Transverse colon (tissue), 4 donors: ENCODE measurements around the gene DNAJC11. TPM values are rescaled to one million over a fixed set of nuclear protein-coding genes. Genes with fewer than 3 reads are reported as not detected.

ENCODE experiments used
- DNase-seq: peaks from one replicate; pipeline ENCODE4 v3.0.0-alpha.2; 2019
- H3K27ac ChIP-seq, 4 donors: fragments of 200-600 bp; sonication (generic); 2 replicates each; pipeline ENCODE4 v1.5.1; 2016 to 2018; ENCODE audit warnings: inconsistent platforms in 4 of 4
- H3K27me3 ChIP-seq: fragments of 200-600 bp; sonication (generic); 2 replicates; pipeline ENCODE4 v1.5.1; 2017; ENCODE audit warnings: inconsistent platforms
- H3K36me3 ChIP-seq, 4 donors: fragments of 200-600 bp; sonication (generic); 2 replicates each; pipeline ENCODE4 v1.5.1; 2017 to 2019; ENCODE audit warnings: inconsistent platforms in 4 of 4
- H3K4me1 ChIP-seq, 4 donors: fragments of 200-600 bp; sonication (generic); 2 replicates each; pipeline ENCODE4 v1.5.1; 2017 to 2020; ENCODE audit warnings: inconsistent platforms in 4 of 4
- H3K4me3 ChIP-seq, 4 donors: fragments of 200-600 bp; sonication (generic); 1 replicate in 1 of 4; 2 replicates in 3 of 4; pipeline versions ENCODE4 v1.5.1 to v1.6.1; 2017 to 2019; ENCODE audit warnings: inconsistent platforms in 4 of 4
- H3K9me3 ChIP-seq, 2 donors: fragments of 200-600 bp; sonication (generic); 2 replicates each; pipeline ENCODE4 v1.5.1; 2017 to 2019; ENCODE audit warnings: inconsistent platforms in 2 of 2
- EP300 ChIP-seq: sonication (generic); formaldehyde crosslinking; IDR thresholded peaks from one replicate; pipeline ENCODE4 v1.6.1; 2017; ENCODE audit warnings: antibody characterized with exemption, low read depth
- POLR2A ChIP-seq: fragments of 450-650 bp; IDR thresholded peaks from one replicate; pipeline ENCODE4 v1.6.1; 2016; ENCODE audit warnings: antibody characterized with exemption, mild to moderate bottlenecking, moderate library complexity
- POLR2AphosphoS5 ChIP-seq, 3 donors: sonication (generic); formaldehyde crosslinking; IDR thresholded peaks; one replicate each; pipeline ENCODE4 v1.6.1; 2016; ENCODE audit warnings: antibody characterized with exemption in 3 of 3
- WGBS, 2 donors: methylation state at CpG; one replicate each; pipeline ENCODE4 v1.1.5; 2018; ENCODE audit warnings: low coverage in 1 of 2; 5-methylcytosine and 5-hydroxymethylcytosine counted together
- in situ Hi-C, 4 donors: fragments of 200-750 bp; cut with MboI; loops; one replicate each; pipeline versions ENCODE4 v1.15.0 to v1.15.1; 2017; ENCODE audit warnings: low sequenced_read_pairs in 3 of 4, low pct_ligation_motif_present in 1 of 4, low pct_unique_long_range_greater_than_20kb in 1 of 4
- intact Hi-C: fragments of 100-400 bp; cut with DNase I; formaldehyde crosslinking; loops from one replicate; pipeline ENCODE4 v1.15.1; 2023; ENCODE audit warnings: low total_unique reads
- total RNA-seq, 4 donors: library from RNA; depleted of rRNA; stranded (reverse); fragments of >200 nt; gene quantifications; one replicate each; pipeline ENCODE4 v1.1.0, GENCODE V29; 2016
- TF ChIP-seq, protein P1 (sequence below), 5 experiments: fragments of 200-600 bp in 3 of 5; fragments of 450-650 bp in 2 of 5; sonication (generic) in 3 of 5; IDR thresholded peaks; 1 replicate in 2 of 5; 2 replicates in 3 of 5; pipeline ENCODE4 v1.5.1; 2016 to 2017; ENCODE audit warnings: antibody characterized with exemption in 5 of 5, inconsistent platforms in 3 of 5, mild to moderate bottlenecking in 2 of 5, moderate library complexity in 1 of 5

Gene DNAJC11
- total RNA-seq, 4 donors from 2014 or later, result 62.1 to 80.0 (median 70.9) TPM

DNA sequence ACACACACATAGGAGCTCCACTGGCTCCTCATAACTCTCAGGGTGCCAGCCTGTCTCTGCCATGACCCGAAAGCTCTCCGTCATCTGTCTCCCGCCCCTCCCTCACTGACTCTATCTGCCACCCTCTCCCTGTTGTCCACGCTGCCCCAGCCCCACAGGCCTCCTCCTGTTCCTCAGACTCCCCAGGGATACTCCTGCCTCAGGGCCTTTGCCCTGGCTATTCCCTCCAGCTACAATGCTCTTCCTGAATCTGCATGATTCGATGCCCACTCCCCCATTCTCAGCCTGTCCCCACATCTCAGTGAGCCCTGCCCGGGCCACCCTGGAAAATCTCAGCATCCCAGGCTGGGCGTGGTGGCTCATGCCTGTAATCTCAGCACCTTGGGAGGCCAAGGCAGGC lies 24.6 kb upstream of the DNAJC11 start:
- intact Hi-C loops, result loop anchor here (10.0 kb wide), 2 partner anchors 169 to 349 kb away; no protein-coding TSS in a partner anchor
- Histone ChIP-seq H3K27ac (no peak overlapping the region), H3K9me3 (no peaks in the 10 kb centered on the region), H3K36me3 (no peaks in the 10 kb centered on the region), H3K27me3 (no peaks in the 10 kb centered on the region), H3K4me1 (peaks cover 0 to 12% (median 4%) of the 10 kb centered on the region in 4 donors), H3K4me3 (no peak overlapping the region)
- no peak for DNase-seq
- WGBS, 2 donors, result 92% methylated on average over 7 of the region's 7 CpGs; no CpG with 5 or more reads in 1 of the 2 donors
- in situ Hi-C loops, result loop anchor here (10.0 to 25.0 kb wide), 5 partner anchors 161 to 489 kb away; no protein-coding TSS in a partner anchor
- no peak for TF ChIP-seq POLR2AphosphoS5 (IDR thresholded peaks at IDR 0.05)
- TF ChIP-seq POLR2A, result no peak
- TF ChIP-seq, protein P1, sequence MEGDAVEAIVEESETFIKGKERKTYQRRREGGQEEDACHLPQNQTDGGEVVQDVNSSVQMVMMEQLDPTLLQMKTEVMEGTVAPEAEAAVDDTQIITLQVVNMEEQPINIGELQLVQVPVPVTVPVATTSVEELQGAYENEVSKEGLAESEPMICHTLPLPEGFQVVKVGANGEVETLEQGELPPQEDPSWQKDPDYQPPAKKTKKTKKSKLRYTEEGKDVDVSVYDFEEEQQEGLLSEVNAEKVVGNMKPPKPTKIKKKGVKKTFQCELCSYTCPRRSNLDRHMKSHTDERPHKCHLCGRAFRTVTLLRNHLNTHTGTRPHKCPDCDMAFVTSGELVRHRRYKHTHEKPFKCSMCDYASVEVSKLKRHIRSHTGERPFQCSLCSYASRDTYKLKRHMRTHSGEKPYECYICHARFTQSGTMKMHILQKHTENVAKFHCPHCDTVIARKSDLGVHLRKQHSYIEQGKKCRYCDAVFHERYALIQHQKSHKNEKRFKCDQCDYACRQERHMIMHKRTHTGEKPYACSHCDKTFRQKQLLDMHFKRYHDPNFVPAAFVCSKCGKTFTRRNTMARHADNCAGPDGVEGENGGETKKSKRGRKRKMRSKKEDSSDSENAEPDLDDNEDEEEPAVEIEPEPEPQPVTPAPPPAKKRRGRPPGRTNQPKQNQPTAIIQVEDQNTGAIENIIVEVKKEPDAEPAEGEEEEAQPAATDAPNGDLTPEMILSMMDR (IDR thresholded peaks at IDR 0.05), result no peak
- TF ChIP-seq EP300, result no peak

GRCh38 chr1:6724517-6725141 lies 23.0 kb upstream of the DNAJC11 start:
- WGBS, 2 donors, result 67 to 80% methylated on average over 5 to 9 of the region's 9 CpGs
- Histone ChIP-seq H3K36me3 (no peaks in the 10 kb centered on the region), H3K9me3 (no peaks in the 10 kb centered on the region), H3K27me3 (no peaks in the 10 kb centered on the region), H3K27ac (no peak overlapping the region), H3K4me3 (no peak overlapping the region), H3K4me1 (peaks cover 0 to 4% (median 0%) of the 10 kb centered on the region in 4 donors)
- in situ Hi-C loops (loop anchor here (10.0 to 25.0 kb wide), 7 partner anchors 163 to 913 kb away; no protein-coding TSS in a partner anchor), intact Hi-C loops (loop anchor here (10.0 kb wide), 2 partner anchors 170 to 350 kb away; no protein-coding TSS in a partner anchor)
- TF ChIP-seq, protein P1 (IDR thresholded peaks at IDR 0.05), result no peak
- TF ChIP-seq POLR2A, result no peak
- no peak for TF ChIP-seq EP300
- no peak for DNase-seq

DNA sequence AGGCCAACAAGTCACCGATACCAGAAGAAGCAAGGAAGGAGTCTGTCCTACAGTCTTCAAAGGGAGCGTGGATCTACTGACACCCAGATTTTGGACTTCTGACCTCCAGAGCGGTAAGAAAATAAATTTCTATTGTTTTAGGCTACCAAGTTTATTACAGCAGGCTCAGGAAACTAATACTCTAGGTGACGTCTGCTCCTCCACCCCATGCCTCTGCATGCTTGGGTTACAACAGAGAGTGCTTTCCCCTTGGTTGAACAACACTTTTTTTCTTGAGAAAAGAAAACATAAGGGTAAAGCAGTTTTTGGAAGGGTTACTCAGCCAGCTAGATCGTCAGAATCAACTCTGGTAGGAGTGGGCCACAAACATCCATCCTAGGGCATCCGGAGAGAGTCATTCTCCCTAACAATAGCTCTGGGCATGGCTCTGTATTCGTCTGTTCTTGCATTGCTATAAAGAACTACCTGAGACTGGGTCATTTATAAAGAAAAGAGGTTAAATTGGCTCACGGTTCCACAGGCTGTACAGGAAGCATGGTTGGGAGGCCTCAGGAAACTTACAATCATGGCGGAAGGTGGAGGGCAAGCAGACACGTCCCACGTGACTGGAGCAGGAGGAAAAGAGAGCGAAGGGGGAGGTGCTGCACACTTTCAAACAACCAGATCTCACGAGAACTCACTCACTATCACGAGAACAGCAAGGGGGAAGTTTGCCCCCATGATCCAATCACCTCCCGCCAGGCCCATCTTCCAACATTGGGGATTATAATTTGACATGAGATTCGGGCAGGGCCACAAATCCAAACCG lies 22.2 kb upstream of the DNAJC11 start:
- no peaks in the 10 kb centered on the region for H3K36me3 ChIP-seq
- in situ Hi-C loops, result loop anchor here (10.0 to 25.0 kb wide), 4 partner anchors 351 to 913 kb away; no protein-coding TSS in a partner anchor
- intact Hi-C loops, result loop anchor here (10.0 kb wide), 2 partner anchors 171 to 351 kb away; no protein-coding TSS in a partner anchor
- 48 to 73% methylated on average over 4 to 17 of the region's 17 CpGs for WGBS, 2 donors
- TF ChIP-seq POLR2AphosphoS5 (IDR thresholded peaks at IDR 0.05) (no peak), POLR2A (no peak), EP300 (no peak)
- TF ChIP-seq, protein P1 (IDR thresholded peaks at IDR 0.05), result no peak
- H3K9me3 ChIP-seq, result no peaks in the 10 kb centered on the region
- no peak for DNase-seq
- no peak overlapping the region for H3K27ac ChIP-seq
- H3K27me3 ChIP-seq, result no peaks in the 10 kb centered on the region
- H3K4me1 ChIP-seq, result peaks cover 0 to 4% (median 0%) of the 10 kb centered on the region in 4 donors
- no peak overlapping the region for H3K4me3 ChIP-seq

- Histone ChIP-seq H3K27ac (no peak overlapping the region), H3K4me3 (no peak overlapping the region), H3K4me1 (peaks cover 0 to 10% (median 6%) of the 10 kb centered on the region in 4 donors), H3K9me3 (peaks cover 0 to 3% of the 10 kb centered on the region in 2 donors), H3K27me3 (no peaks in the 10 kb centered on the region), H3K36me3 (no peaks in the 10 kb centered on the region)
- intact Hi-C loops (no loop called here), in situ Hi-C loops (loop anchor here (25.0 kb wide), 2 partner anchors 501 to 926 kb away; no protein-coding TSS in a partner anchor)
- TF ChIP-seq, protein P1 (IDR thresholded peaks at IDR 0.05), result no peak
- WGBS, 2 donors, result 71 to 92% methylated on average over 1 of the region's 1 CpG
- DNase-seq, result no peak
These were observed 9.6 kb upstream of the DNAJC11 start for GRCh38 chr1:6711174-6711573.
